ENCODE measurements around the gene SHH. TPM values are rescaled to one million over a fixed set of nuclear protein-coding genes. Genes with fewer than 3 reads are reported as not detected.
"Not testable (repeated sequence)": the region's sequence is repeated elsewhere in the genome, so short reads cannot be mapped to it uniquely, and the experiment has no call there.

The SHH gene
- total RNA-seq, 4 donors from 2014 or later = 1.4 to 2.5 (median 2.1) TPM; not detected in 1

DNA sequence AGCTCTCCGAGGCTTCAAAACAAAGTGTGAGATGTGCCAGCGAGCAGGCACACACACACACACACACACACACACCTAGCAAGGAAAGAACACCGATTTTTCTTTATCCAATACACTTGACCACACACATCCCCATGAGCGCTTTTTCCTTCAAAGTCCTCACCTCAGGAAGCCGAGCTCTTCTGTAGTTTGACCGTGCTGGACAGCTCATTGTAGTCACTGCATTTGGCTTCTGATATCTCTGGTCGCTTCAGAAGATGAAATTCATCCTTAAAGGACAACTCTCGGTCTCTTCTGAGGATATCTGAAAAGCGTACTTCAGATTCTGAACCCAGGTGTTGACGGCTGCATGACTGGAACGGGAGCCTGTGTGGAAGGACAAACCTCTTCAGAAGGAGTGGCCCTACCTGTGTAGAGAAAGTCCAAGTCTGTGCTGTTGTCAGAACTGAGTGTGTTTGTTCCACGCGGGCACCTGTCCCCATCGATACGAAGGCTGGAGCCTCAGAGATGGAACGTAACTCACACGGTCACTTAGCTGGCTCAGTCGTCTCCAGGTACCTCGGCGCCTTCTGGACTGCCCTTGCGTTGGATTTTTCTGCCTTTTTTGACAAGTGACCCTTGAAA, 28.1 kb upstream of the SHH start:
- Histone ChIP-seq H3K27me3 (no peaks in the 10 kb centered on the region), H3K4me1 (peaks cover 0 to 9% (median 0%) of the 10 kb centered on the region in 4 donors), H3K9me3 (no peaks in the 10 kb centered on the region), H3K36me3 (no peaks in the 10 kb centered on the region), H3K4me3 (no peak overlapping the region), H3K27ac (no peak overlapping the region)
- DNase-seq = peak in 1 of 3 donors; percentile 7
- TF ChIP-seq, protein P1, sequence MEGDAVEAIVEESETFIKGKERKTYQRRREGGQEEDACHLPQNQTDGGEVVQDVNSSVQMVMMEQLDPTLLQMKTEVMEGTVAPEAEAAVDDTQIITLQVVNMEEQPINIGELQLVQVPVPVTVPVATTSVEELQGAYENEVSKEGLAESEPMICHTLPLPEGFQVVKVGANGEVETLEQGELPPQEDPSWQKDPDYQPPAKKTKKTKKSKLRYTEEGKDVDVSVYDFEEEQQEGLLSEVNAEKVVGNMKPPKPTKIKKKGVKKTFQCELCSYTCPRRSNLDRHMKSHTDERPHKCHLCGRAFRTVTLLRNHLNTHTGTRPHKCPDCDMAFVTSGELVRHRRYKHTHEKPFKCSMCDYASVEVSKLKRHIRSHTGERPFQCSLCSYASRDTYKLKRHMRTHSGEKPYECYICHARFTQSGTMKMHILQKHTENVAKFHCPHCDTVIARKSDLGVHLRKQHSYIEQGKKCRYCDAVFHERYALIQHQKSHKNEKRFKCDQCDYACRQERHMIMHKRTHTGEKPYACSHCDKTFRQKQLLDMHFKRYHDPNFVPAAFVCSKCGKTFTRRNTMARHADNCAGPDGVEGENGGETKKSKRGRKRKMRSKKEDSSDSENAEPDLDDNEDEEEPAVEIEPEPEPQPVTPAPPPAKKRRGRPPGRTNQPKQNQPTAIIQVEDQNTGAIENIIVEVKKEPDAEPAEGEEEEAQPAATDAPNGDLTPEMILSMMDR (IDR thresholded peaks at IDR 0.05) = no peak
- no peak for TF ChIP-seq POLR2A (IDR thresholded peaks at IDR 0.05)

DNA sequence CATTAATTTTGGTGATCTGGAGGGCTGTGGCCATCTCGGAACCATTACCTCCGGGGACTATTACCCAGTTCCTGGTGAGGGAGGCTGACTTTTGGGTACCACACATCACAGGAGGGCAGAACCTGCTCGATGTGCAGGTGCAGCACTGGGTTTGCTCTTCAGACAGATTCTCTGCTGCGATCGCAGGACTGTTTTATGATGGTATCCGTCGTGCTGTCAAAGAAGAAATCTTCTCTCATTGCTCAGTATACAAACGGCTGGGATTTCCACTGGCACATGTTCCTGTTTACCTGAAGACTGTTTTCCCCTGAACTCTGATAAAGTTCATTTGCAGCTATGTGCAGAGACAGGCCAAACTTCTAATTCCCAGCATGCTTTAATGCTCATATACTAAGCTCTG, 27.2 kb upstream of the SHH start:
- Histone ChIP-seq H3K9me3 (no peaks in the 10 kb centered on the region), H3K27ac (no peak overlapping the region), H3K27me3 (no peaks in the 10 kb centered on the region), H3K4me1 (peaks cover 0 to 6% (median 0%) of the 10 kb centered on the region in 4 donors), H3K4me3 (no peak overlapping the region), H3K36me3 (no peaks in the 10 kb centered on the region)
- TF ChIP-seq, protein P1 (IDR thresholded peaks at IDR 0.05) = no peak
- no peak for TF ChIP-seq POLR2A (IDR thresholded peaks at IDR 0.05)
- peak in 1 of 3 donors; percentile 7 for DNase-seq

- not testable (repeated sequence) for DNase-seq, H3K27me3 ChIP-seq, H3K4me1 ChIP-seq, H3K27ac ChIP-seq, H3K9me3 ChIP-seq, H3K36me3 ChIP-seq, H3K4me3 ChIP-seq
These were observed 26.0 kb upstream of the SHH start for GRCh38 chr7:155838312-155838711.

GRCh38 chr7:155837126-155837479, 24.8 kb upstream of the SHH start:
- TF ChIP-seq, protein P1 (IDR thresholded peaks at IDR 0.05) = no peak
- no peak for TF ChIP-seq POLR2A (IDR thresholded peaks at IDR 0.05)
- Histone ChIP-seq H3K9me3 (no peaks in the 10 kb centered on the region), H3K36me3 (no peaks in the 10 kb centered on the region), H3K27ac (no peak overlapping the region), H3K27me3 (no peaks in the 10 kb centered on the region), H3K4me1 (no peaks in the 10 kb centered on the region), H3K4me3 (no peak overlapping the region)
- no peak for DNase-seq

DNA sequence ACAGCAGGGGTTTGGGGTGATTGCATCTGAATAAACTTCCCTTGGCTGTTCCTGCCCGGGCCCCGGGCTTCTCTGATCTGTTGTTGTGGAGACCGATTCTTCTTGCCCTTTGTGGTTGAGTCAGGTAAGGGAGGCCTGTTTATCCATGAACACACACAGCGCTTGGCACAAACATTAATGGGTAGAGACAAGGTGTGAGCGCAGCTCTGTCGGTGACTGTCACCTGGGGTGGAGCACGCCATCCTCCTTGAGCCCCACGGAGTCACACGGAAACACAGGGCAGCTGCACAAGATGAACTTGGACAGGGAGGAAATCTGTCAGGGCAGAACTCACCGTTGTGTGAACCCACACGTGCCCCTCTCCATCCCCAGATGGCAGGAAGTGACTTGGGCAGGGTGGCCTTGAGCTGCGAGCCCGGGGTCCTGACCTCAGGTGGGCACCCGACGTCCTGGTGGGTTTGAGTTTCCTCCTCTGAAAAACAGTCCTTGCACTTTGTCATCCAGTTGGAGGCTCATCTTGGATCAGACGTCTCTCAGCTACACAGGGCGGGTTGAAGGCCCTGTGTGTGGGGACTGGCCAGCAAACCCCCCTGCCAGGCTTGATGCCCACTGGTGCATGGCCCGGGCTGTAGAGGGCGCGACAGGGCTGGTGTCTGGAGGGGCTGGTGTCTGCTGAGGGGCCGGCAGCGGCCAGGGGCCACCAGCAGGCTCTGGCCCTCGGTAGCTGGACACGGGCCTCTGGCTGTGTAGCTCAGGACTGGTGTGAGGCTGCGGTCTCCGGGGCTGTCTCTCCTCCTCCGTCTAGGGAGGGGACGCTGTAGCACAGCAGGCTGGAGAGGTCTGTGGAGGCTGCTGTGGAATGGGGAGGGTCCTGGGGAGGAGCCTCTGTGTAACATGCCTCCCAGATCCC, 24.2 kb upstream of the SHH start:
- TF ChIP-seq POLR2A (IDR thresholded peaks at IDR 0.05) = no peak
- TF ChIP-seq, protein P1 (IDR thresholded peaks at IDR 0.05) = no peak
- Histone ChIP-seq H3K36me3 (no peaks in the 10 kb centered on the region), H3K27me3 (no peaks in the 10 kb centered on the region), H3K27ac (no peak overlapping the region), H3K9me3 (no peaks in the 10 kb centered on the region), H3K4me1 (no peaks in the 10 kb centered on the region), H3K4me3 (no peak overlapping the region)
- DNase-seq = peak in 1 of 3 donors; percentile 42
